NOMO-1 treated with DMSO at 0.1 percent for 48 hours (cell line): ENCODE data around the gene BIRC7.

Experiments
- DNase-seq: peaks from one replicate; lab custom pipeline; 2025; ENCODE audit not compliant: unreplicated experiment; lab: John Stamatoyannopoulos, UW

BIRC7 gene, protein sequence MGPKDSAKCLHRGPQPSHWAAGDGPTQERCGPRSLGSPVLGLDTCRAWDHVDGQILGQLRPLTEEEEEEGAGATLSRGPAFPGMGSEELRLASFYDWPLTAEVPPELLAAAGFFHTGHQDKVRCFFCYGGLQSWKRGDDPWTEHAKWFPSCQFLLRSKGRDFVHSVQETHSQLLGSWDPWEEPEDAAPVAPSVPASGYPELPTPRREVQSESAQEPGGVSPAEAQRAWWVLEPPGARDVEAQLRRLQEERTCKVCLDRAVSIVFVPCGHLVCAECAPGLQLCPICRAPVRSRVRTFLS

DNA sequence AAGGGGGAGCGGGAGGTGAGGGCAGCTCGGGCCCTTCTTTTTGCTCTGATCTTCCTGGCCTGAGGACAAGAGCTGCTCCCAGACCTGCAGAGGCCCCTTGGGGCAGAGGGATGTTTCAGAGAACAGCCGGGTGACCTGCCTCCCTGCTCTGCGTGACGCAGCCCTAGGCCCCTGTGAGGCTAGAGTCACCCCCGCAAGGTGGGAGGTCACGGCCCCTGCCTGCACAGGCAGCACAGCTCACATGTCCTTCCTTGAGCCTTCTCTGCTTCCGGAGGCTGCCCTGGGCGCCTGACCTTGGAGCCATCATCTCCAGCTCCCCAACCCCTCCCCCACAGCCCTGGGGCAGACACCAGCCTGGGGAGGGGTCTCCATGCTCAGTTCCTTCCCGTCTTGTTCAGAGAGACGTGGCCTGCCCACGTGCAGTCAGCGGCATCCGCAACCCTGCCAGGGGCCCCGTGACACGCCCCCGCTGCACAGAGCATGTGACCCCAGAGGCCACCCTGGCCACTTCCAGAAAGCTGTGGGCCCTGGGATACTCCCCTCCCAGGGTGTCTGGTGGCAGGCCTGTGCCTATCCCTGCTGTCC, at the start of gene BIRC7:
TSS of gene BIRC7 (plus strand) at position 507 of the 585 bp plus-strand sequence. CDS start 192 bp downstream, outside the sequence.
- DNase-seq = peak; percentile 10

DNA sequence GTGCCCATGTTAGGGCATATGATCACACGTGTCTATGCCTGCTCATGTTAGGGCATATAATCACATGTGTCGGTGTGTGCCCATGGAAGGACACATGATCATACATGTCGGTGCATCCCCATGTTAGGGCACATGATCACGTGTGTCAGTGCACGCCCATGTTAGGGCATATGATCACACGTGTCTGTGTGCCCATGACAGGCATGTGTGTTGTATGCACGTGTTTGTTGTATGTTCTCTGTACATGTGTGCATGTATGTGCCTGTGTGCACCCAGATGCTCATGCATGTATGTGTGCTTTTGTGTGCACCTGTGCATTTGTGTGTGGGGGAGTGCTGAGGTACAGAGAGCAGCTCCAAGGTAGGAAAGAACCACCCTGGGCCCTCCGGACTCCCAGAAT, 49.6 kb upstream of the BIRC7 start:
- no peak for DNase-seq

DNA sequence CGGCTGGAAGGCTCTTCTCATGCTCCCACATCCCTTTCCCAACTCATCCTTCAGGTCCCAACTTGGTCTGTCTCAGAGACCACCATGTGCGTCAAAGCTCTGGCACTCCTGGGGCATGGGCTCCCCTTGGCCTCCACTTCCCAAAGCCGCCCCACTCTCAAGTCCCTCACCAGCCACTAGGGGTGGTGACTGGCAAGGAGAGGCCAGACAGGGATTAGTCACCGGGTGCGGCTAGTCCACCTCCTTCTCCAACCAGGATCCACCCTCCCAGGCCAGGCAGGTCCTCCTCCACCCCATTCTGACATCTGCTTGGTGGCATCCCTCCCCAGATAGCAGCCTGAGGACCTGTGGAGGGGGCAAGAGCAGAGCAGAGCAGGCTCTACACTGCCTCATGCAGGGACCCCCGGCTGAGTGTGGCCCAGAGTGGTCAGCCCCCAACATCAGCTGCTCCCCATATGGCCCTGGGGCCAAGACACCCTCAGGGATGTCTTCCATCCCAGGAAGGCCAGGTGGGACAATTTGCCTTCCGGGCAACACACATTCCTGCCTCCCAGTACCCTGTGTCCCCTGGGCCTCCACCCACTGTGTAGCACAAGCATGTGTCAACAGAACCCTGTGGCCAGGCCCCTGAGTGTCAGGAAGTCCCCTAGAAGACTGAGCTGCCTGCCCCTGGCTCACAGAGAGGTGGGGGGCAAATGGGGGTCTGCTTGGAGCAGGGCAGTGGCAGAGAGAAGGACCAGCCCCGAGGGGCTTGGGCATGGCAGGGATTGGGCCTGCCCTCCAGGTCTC, 49.0 kb upstream of the BIRC7 start:
- no peak for DNase-seq

DNA sequence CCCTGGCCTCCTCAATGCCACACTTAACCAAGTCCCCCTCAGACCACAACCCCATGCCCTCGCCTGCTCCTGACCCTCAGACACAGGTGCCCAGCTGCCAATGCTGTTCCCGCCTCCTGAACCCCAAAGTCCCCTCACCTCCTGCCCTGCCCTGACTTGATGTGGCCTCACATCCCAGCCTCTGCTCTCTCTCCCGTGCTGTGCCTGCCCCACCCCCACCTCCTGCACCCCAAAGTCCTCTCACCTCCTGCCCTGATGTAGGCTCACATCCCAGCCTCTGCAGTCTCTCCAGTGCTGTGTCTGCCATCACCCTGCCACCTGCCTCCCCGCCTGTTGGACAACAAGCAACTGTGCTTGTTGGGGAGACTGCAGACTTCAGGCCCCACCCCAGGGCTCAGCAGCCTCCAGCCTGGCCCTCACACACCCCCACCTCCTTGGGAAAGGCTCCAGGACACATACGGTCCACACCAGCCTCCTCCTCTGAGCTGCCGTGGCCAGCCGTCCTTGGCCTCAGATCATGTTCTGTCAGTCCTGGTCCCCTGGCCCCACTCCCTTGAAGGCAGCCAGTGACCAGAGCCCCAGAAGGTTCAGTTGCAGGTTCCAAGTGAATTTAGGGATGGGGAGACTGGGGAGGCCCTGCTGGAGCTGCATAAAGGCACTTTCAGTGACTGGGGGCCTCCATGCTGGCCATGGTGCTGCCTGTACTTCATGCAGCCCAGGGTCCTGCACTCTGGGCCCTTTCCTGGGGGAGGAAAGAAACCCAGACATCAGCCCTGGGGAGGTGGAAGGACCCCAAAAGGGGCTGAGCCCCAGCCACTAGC, 48.2 kb upstream of the BIRC7 start:
- no peak for DNase-seq

DNA sequence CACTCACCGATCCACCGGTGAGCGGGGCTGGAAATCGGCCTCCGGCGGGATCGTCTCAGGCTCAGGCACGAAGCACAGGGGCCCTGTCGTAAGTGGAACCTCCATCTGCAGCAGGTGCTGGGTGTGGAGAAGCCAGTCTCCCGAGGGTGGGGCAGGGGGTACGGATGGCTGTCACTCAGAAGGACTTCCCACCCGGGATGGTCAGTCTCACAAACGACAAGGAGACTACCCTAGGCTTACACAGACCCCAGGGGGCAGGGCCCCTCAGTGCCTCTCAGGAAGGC, 47.6 kb upstream of the BIRC7 start:
- no peak for DNase-seq

DNA sequence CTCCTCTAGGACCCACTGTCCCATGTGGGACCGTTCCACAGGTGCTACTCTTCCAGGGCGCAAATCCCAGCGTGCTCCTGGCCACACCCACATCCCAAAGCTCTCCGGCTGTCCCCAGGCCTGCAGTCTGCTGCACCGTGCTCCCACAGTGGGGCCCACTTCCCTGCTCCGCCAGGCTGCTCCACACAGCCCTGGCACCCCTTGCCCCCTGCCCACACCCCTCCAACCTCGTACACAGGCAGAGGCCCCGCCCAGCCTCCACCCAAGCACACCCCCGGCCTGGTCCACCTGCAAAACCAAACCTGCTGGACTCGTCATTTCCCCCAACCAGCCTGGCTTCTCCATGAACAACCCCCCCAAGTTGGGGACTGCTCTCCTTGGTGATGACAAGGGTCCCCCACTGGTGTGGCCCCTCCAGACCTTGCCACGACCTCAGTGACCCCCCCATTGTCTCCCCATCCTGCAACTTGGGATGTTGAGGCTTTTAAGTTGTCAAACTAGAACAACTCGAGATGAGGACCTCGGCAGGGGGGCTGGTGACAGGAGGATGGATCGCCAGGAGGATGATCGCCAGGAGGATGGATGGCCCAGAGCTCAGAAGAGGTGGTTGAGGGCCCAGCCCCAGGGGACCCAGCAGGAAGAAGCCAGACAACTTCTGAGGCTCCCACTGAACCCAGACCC, 46.9 kb upstream of the BIRC7 start:
- DNase-seq = no peak

DNA sequence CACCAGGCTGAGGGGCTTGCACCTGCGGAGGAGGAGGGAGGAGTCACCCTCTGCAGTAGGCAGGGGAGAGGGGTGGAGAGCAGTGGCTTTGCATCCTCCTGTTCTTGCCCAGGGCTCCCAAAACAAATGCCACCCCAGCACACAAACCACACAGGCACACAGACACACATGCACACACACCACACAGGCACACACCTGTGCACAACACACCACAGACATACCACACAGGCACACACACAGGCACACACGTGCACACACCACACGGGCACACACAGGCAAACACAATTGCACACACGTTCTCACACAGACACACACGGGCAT, 46.4 kb upstream of the BIRC7 start:
- DNase-seq = no peak

DNA sequence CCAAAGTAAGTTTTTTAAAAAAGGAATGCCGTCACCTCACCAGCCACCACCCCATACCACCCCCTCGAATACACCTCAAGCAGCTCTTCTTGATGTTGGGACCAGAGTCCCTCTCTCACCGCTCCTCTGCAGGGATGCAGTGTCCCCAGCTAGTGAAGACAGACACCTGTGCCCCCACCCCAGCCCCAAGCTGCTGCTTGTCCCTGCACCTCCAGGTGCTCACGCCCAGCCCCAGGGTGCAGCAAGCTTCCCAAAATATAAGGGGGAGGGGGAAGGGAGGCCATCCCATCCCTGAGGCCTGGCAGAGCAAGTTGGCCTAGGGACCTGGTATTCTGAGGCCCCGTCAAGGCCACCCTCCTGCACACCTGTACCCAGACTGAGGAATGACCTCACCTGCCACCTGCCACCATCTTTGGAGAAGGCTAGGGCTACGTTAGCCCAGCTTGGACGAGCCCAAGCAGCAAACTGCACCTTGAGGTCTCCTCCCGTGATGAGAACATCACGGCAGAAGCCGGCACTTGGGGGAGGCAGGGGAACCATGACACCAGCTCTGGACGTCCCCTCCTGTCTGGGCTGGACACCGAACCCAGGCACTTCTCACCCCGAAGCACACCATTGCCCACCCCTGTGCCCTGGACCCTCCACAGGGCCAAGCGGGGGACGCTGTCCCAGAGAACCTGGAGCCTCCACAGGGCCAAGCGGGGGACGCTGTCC, 45.7 kb upstream of the BIRC7 start:
- no peak for DNase-seq

DNA sequence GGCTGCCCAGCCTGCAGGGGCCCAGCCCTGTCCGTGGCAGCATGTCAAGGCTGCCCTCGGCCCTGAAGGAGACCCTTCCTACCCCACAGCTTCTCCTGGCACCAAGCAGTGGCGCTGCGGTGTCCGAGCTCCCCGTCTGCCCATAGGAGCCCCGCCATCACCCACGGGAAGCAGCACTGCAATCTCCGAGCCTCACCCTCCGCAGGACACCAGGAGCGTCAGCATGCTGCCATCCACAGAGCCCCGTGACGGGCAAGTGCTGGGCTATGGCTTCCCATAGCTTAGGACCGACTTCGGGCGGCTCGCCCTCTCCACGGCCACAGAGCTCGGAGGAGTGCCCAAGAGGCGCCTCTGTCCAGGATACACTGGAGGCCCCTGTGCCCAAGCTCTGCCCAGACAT, 44.9 kb upstream of the BIRC7 start:
- no peak for DNase-seq

DNA sequence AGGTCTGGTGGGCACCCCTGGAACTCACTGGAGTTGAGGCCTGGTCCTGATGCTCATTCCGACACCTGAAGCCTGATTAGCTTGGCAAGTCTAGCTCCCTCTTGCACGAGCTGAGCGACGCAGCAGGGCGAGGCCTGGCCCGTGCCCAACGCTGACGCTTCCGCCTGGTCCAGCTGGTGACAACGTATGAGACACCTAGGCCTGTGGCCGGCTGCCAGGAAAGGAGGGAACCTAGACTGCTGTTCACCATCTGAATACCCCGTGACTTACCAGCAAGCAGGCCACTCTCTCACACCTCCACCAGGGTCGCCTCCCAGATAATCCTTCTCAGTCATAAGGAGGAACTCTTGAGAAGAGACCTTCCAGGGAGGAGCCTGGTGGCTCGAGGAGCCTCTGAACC, 44.3 kb upstream of the BIRC7 start:
- DNase-seq = no peak

DNA sequence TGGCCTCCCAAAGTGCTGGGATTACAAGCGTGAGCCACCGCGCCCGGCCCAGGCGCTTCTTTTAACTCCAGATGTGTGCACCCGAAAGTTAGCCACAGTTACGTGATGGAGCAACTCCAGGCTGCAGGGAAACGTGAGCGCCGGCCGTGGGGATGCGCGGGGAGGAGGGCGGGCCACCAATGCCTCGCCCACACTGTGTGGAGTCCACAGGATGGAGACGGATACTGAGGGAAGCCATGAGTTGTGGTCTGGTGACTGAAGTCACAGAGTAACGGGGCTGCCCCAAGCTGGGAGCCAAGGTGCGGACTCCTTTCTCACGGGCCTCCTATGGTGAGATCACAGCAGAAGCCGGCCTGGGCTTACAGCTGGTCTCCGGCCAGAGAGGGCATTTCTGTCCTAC, 43.0 kb upstream of the BIRC7 start:
- DNase-seq = no peak

DNA sequence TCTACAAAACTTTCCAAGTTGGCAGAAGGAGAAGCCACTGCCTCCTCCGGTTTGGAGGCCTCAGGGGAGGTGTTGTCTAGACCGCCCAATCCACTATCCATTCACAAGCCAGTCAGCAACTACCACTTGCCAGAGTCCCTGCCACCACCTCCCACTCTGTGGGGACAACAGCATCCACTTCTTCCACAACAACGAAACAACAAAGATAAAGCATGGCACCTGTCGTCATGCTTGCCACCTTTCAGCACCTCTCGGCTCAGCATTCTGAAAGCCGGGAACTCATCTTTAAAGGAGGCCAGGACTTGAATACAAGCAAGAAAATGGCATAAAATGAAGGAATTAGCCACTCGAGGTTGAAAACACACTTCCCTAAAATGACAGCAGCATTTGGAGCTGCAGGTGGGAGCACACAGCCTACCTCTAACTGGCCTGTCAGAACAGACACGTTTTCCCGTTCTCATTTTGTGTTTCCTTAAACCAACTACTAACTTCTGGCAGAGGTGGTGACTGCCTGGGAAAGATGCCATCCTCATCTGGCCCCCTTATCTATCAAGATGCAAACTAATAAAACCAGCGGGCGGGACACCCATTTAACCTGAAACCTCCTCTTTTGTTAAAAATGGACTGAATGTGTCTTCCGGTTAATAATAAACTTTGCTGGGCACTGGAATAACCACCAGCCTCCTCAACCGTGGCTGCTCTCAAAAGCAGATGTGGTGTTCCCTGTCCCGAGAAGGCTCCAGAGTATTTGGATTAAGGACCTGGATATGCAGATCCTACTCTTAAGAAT, 41.5 kb upstream of the BIRC7 start:
- DNase-seq = no peak

DNA sequence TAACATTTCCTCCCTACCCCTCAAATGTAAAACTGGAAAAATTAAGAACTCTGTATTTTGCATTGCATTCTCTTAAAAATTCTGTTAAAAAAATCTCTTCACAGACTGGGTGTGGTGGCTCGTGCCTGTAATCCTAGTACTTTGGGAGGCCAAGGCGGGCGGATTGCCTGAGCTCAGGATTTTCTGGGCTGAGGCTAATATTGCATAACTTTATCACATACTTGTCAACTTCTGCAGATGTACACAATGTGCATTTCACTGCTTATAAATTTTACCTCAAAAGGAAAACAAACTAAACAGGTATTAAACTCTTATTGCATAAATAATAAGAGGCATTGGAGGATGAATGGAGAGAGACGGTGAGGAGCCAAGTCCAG, 40.9 kb upstream of the BIRC7 start:
- DNase-seq = no peak

DNA sequence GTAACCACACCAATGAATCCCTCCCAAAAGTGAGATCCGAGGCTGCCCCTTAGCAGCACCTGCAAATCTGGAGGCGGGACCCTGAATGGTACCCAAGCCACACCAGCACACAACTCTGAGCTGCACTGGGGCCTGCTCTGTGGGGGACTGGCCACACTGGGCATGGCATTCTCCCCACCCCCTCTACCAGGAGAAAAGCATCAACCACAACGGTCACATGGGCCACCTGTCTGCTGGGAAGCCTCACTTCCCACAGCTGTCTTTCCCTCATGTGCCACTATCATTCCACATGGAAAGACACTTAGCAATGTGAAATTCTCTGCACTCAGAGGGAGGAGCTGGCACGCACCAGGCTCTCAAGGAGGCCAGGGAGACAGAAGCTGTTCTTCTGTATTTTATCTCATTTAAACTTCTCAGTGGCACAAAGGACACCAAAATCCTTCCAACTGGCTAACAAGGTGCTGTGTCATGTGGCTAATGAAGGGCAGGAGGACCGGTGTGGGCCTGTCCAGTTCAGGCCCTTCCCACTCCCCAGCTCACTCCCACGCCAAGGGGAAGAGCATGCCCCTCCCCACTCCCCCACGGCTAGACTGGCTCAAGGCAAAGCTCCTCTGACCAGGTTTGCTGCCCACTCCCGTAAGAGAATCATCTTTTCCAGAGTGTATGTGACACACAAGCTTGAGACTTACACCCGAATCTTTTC, 38.8 kb upstream of the BIRC7 start:
- no peak for DNase-seq

DNA sequence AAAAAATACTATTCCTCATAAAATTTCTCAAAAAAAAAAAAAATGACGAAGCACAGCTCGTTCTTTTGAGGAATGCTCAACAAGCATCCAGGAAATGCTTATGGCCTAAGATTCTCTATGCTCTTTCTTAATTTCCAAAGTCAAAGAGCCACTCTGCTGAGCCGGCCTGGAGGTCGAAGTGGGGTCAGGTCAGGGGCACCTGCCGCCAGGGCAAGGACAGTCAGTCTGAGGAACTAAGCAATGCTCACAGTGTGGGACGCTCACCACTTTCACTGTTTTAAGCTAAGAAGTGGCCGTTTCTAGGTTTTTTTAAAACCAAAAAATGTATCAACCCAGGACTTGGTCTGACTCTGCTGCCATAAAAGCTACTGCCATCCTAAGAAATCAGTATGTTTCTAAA, 37.1 kb upstream of the BIRC7 start:
- no peak for DNase-seq

DNA sequence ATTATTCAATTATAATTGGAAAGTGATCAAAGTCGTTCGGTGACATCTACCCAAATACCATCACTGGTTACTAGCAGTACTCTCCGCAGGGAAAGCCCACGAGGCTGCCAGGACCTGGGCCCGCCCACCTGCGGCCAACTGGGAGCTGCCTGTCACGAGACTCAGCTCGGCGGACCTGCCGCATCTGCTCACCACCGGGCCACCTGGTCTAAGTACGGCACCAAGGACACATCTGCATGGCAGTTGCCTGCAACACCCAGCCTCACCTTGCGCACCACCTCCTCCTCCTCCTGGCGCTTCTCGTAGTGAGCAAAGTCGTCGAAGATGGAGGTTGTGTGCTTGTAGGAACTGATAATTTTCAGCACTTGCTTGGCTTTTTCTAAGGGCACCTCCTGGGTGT, 33.7 kb upstream of the BIRC7 start:
- no peak for DNase-seq

DNA sequence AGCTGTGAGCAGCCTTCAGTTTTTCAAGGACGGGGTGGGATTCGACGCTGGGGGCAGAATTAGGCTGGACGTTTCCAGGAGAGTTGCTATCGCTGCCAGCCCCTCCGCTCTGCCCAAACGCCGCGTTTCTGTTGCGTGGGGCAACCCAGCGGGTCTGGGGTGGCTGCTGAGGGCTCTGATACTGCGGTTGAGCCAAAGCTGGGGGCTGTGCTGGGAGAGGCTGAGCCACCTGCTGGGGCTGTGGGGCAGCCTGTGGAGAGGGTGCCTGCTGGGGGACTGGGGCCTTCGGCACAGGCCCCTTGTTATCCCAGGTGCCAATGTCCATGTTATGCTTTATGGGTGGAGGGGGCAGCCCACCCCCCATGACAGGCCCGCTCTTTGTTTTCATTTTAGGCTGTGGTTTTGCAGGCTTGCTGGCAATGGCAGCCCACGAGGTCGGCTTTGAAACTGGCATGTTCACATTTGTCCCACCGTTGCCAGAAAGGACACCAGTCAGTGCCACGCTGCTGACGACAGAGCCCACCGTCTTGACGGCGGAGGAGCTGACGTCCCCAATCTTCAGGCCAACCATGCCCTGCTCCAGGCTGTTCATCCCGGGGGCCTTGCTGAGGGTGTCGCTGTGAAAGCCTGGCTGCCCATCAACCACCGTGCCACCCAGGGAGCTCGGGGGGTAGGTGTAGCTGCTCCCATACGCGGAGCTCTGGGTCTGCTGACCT, 32.7 kb upstream of the BIRC7 start:
- DNase-seq = no peak

DNA sequence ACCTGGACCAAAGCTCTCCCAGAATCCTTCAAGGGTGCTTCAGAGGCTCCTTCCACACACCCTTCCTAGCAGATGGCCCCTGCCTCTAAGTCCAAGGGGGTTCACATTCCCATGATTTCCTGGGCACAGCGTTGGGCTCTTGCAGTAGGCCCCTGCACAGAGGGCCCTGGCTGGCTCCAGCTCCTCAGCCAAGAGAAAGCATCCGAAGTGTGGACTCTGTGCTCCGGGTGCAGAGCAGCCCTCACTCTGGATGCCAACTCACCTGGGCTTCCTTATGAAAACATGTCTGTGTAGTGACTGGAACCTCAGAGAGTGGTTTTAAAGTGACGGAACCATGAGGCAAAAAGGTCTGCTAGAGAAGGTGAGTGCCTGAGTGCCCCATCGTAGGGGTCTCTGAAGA, 31.3 kb upstream of the BIRC7 start:
- no peak for DNase-seq

DNA sequence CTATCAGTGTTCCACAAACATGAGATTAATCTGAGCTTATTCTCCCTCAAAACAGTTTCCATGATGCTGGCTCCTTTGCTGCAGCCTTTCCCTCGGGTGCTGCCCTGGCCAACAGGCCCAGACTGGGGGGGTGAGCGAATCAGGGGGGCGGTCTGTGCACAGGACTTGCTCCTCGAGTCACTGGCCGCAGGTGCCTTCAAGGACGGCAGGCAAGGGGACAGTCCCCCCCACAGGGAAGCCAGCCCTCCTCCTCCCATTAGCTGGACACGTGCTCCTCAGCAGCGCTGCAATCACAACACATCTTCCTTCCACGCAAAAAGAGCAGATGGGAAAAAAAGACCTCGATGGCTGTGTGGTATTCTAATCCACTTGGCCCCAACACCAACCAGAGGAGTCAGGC, 29.8 kb upstream of the BIRC7 start:
- no peak for DNase-seq
